Neural progenitor cell (in vitro differentiated cells): Measurements from ENCODE around the gene NEIL1. TPM values are rescaled to one million over a fixed set of nuclear protein-coding genes. Genes with fewer than 3 reads are reported as not detected.

Experiments used
- DNase-seq: peaks from one replicate; pipeline ENCODE4 v3.0.0-alpha.2; 2016; ENCODE audit warnings: low spot score
- H2AFZ ChIP-seq: fragments of 200-600 bp; sonication (generic); replicated peaks from 2 replicates; pipeline ENCODE4 v1.6.1; 2016; ENCODE audit warnings: antibody characterized with exemption
- H3F3A ChIP-seq: fragments of 200-600 bp; sonication (generic); 2 replicates; pipeline ENCODE4 v1.6.1; 2016; ENCODE audit warnings: antibody characterized with exemption, low read depth
- H3K27ac ChIP-seq: fragments of 200-600 bp; sonication (generic); 2 replicates; pipeline ENCODE4 v1.5.1; 2016; ENCODE audit warnings: mild to moderate bottlenecking
- H3K27me3 ChIP-seq: fragments of 200-600 bp; sonication (generic); 2 replicates; pipeline ENCODE4 v1.6.1; 2016; ENCODE audit warnings: mild to moderate bottlenecking, moderate library complexity
- H3K36me3 ChIP-seq: fragments of 200-600 bp; sonication (generic); 2 replicates; pipeline ENCODE4 v1.5.1; 2016
- H3K4me1 ChIP-seq: fragments of 200-600 bp; sonication (generic); 2 replicates; pipeline ENCODE4 v1.6.1; 2016; ENCODE audit warnings: mixed run types
- H3K4me2 ChIP-seq: fragments of 200-600 bp; sonication (generic); 2 replicates; pipeline ENCODE4 v1.6.1; 2016
- H3K4me3 ChIP-seq: fragments of 200-600 bp; sonication (generic); 2 replicates; pipeline ENCODE4 v1.5.1; 2016
- H3K79me2 ChIP-seq: fragments of 200-600 bp; sonication (generic); 2 replicates; pipeline ENCODE4 v1.6.1; 2016; ENCODE audit warnings: low read depth
- H3K9ac ChIP-seq: fragments of 200-600 bp; sonication (generic); 2 replicates; pipeline ENCODE4 v1.6.1; 2016
- H3K9me3 ChIP-seq: fragments of 200-600 bp; sonication (generic); 2 replicates; pipeline ENCODE4 v1.5.1; 2016; ENCODE audit warnings: low read depth
- H4K20me1 ChIP-seq: fragments of 200-600 bp; sonication (generic); 2 replicates; pipeline ENCODE4 v1.6.1; 2016; ENCODE audit warnings: low read depth
- H3K27ac Mint-ChIP-seq: 3 replicates; pipeline ENCODE4 v1.8.0; 2021; ENCODE audit warnings: mixed read lengths
- H3K27me3 Mint-ChIP-seq: 2 replicates; pipeline ENCODE4 v1.8.0; 2022; ENCODE audit warnings: low read depth, mild to moderate bottlenecking, inconsistent platforms, moderate library complexity, mixed read lengths; ENCODE audit not compliant: insufficient read depth
- H3K36me3 Mint-ChIP-seq: 3 replicates; pipeline ENCODE4 v1.8.0; 2021; ENCODE audit warnings: mixed read lengths
- H3K4me1 Mint-ChIP-seq: 3 replicates; pipeline ENCODE4 v1.8.0; 2021; ENCODE audit warnings: mixed read lengths
- H3K4me3 Mint-ChIP-seq: 3 replicates; pipeline ENCODE4 v1.8.0; 2021; ENCODE audit warnings: mild to moderate bottlenecking, moderate library complexity, mixed read lengths
- H3K9me3 Mint-ChIP-seq: 3 replicates; pipeline ENCODE4 v1.8.0; 2020; ENCODE audit warnings: mixed read lengths
- EZH2 ChIP-seq: fragments of 200-600 bp; sonication (generic); IDR thresholded peaks from 2 replicates; pipeline ENCODE4 v1.6.1; 2017; ENCODE audit warnings: antibody characterized with exemption, mild to moderate bottlenecking, moderate library complexity
- EZH2phosphoT487 ChIP-seq: fragments of 200-600 bp; sonication (generic); IDR thresholded peaks from 2 replicates; pipeline ENCODE4 v1.6.1; 2017; ENCODE audit warnings: antibody characterized with exemption
- total RNA-seq: library from RNA; depleted of rRNA; stranded (reverse); fragments of >200 nt; gene quantifications from 2 replicates; pipeline ENCODE4 v1.2.3, GENCODE V29; 2015; ENCODE audit warnings: low replicate concordance
- TF ChIP-seq, protein P1 (sequence below): fragments of 200-600 bp; sonication (generic); IDR thresholded peaks from 2 replicates; pipeline ENCODE4 v1.5.1; 2017; ENCODE audit warnings: antibody characterized with exemption, mild to moderate bottlenecking

NEIL1 gene
- total RNA-seq, 1 donor from 2014 or later = 11.2 TPM

- Histone ChIP-seq H3K4me2 (no peak overlapping the region), H3K27ac (no peak overlapping the region), H3F3A (peaks cover 3% of the 10 kb centered on the region), H3K79me2 (no peaks in the 10 kb centered on the region), H3K27me3 (peaks cover 17% of the 10 kb centered on the region), H2AFZ (no peak overlapping the region), H3K9me3 (no peaks in the 10 kb centered on the region), H3K4me3 (no peak overlapping the region), H3K4me1 (peaks cover 2% of the 10 kb centered on the region), H3K36me3 (no peaks in the 10 kb centered on the region), H4K20me1 (no peaks in the 10 kb centered on the region), H3K9ac (no peak overlapping the region)
- no peaks in the 10 kb centered on the region for H3K36me3 Mint-ChIP-seq
- peaks cover 2% of the 10 kb centered on the region for H3K4me1 Mint-ChIP-seq
- no peak overlapping the region for H3K4me3 Mint-ChIP-seq
- no peaks in the 10 kb centered on the region for H3K9me3 Mint-ChIP-seq
- peaks cover 2% of the 10 kb centered on the region for H3K27me3 Mint-ChIP-seq
- no peak overlapping the region for H3K27ac Mint-ChIP-seq
- no peak for DNase-seq
- TF ChIP-seq EZH2phosphoT487 = no peak
- no peak for TF ChIP-seq EZH2
- TF ChIP-seq, protein P1, sequence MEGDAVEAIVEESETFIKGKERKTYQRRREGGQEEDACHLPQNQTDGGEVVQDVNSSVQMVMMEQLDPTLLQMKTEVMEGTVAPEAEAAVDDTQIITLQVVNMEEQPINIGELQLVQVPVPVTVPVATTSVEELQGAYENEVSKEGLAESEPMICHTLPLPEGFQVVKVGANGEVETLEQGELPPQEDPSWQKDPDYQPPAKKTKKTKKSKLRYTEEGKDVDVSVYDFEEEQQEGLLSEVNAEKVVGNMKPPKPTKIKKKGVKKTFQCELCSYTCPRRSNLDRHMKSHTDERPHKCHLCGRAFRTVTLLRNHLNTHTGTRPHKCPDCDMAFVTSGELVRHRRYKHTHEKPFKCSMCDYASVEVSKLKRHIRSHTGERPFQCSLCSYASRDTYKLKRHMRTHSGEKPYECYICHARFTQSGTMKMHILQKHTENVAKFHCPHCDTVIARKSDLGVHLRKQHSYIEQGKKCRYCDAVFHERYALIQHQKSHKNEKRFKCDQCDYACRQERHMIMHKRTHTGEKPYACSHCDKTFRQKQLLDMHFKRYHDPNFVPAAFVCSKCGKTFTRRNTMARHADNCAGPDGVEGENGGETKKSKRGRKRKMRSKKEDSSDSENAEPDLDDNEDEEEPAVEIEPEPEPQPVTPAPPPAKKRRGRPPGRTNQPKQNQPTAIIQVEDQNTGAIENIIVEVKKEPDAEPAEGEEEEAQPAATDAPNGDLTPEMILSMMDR = no peak
Observed at GRCh38 chr15:75353604-75354003, 6.8 kb downstream of the NEIL1 start.

GRCh38 chr15:75354454-75354853 lies 7.6 kb downstream of the NEIL1 start:
- no peak overlapping the region for H3K9ac ChIP-seq
- Mint-ChIP-seq H3K9me3 (no peaks in the 10 kb centered on the region), H3K36me3 (no peaks in the 10 kb centered on the region), H3K4me3 (no peak overlapping the region), H3K4me1 (no peaks in the 10 kb centered on the region), H3K27me3 (no peaks in the 10 kb centered on the region), H3K27ac (no peak overlapping the region)
- no peaks in the 10 kb centered on the region for H3K36me3 ChIP-seq
- no peak for TF ChIP-seq EZH2
- TF ChIP-seq, protein P1 = no peak
- no peak for TF ChIP-seq EZH2phosphoT487
- no peak overlapping the region for H3K27ac ChIP-seq
- H3K79me2 ChIP-seq = no peaks in the 10 kb centered on the region
- no peak for DNase-seq
- H2AFZ ChIP-seq = no peak overlapping the region
- no peaks in the 10 kb centered on the region for H3K9me3 ChIP-seq
- peaks cover 9% of the 10 kb centered on the region for H3K27me3 ChIP-seq
- H3K4me2 ChIP-seq = no peak overlapping the region
- no peaks in the 10 kb centered on the region for H4K20me1 ChIP-seq
- no peak overlapping the region for H3K4me3 ChIP-seq
- H3K4me1 ChIP-seq = no peaks in the 10 kb centered on the region
- H3F3A ChIP-seq = no peaks in the 10 kb centered on the region

DNA sequence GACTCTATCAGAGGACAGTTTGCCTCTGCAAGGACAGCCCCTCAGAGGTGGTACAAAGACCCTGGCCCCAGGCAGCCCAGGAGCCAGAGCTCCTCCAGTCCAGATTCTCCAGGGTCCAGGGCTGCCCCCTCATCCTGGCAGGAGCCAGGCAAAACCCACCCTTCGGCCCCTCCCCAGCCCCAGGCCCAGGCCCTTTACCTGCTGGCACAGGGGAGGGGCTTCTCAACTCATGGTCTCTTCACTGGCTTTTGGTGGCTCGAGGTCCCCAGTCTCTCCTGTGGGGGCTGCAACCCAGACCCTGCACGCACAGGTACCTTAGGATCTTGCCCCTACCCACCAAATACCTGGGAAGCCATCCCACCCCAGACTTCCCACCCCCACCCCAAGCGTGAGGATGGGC lies 8.5 kb downstream of the NEIL1 start:
- Mint-ChIP-seq H3K4me3 (no peak overlapping the region), H3K4me1 (no peaks in the 10 kb centered on the region), H3K9me3 (no peaks in the 10 kb centered on the region), H3K27me3 (no peaks in the 10 kb centered on the region), H3K36me3 (peaks cover 1% of the 10 kb centered on the region), H3K27ac (no peak overlapping the region)
- TF ChIP-seq EZH2 (no peak), EZH2phosphoT487 (no peak)
- TF ChIP-seq, protein P1 = no peak
- Histone ChIP-seq H2AFZ (no peak overlapping the region), H3K4me1 (no peaks in the 10 kb centered on the region), H3K4me3 (no peak overlapping the region), H4K20me1 (no peaks in the 10 kb centered on the region), H3K27ac (no peak overlapping the region), H3K9ac (no peak overlapping the region), H3K79me2 (no peaks in the 10 kb centered on the region), H3K27me3 (no peaks in the 10 kb centered on the region), H3K4me2 (no peak overlapping the region), H3F3A (no peaks in the 10 kb centered on the region), H3K36me3 (no peaks in the 10 kb centered on the region), H3K9me3 (no peaks in the 10 kb centered on the region)
- no peak for DNase-seq

GRCh38 chr15:75356006-75356405 lies 9.2 kb downstream of the NEIL1 start:
- H3K27ac Mint-ChIP-seq = no peak overlapping the region
- Histone ChIP-seq H3K4me2 (no peak overlapping the region), H4K20me1 (no peaks in the 10 kb centered on the region), H3K9ac (no peak overlapping the region), H3K9me3 (no peaks in the 10 kb centered on the region), H3K36me3 (no peaks in the 10 kb centered on the region), H3K4me3 (no peak overlapping the region), H3K27me3 (no peaks in the 10 kb centered on the region), H3K27ac (no peak overlapping the region), H2AFZ (no peak overlapping the region), H3K4me1 (no peaks in the 10 kb centered on the region), H3K79me2 (no peaks in the 10 kb centered on the region), H3F3A (no peaks in the 10 kb centered on the region)
- H3K27me3 Mint-ChIP-seq = no peaks in the 10 kb centered on the region
- no peak overlapping the region for H3K4me3 Mint-ChIP-seq
- TF ChIP-seq, protein P1 = no peak
- TF ChIP-seq EZH2 (no peak), EZH2phosphoT487 (no peak)
- no peaks in the 10 kb centered on the region for H3K4me1 Mint-ChIP-seq
- H3K9me3 Mint-ChIP-seq = no peaks in the 10 kb centered on the region
- DNase-seq = no peak
- H3K36me3 Mint-ChIP-seq = peaks cover 3% of the 10 kb centered on the region
